Neural cell (in vitro differentiated cells): Measurements from ENCODE around the gene ABHD13. TPM values are rescaled to one million over a fixed set of nuclear protein-coding genes. Genes with fewer than 3 reads are reported as not detected.

ENCODE experiments used
- polyA plus RNA-seq: library from polyadenylated mRNA; depleted of rRNA; stranded (reverse); fragments of >200 nt; gene quantifications from 2 replicates; pipeline ENCODE4 v1.2.3, GENCODE V29; 2014

ABHD13 gene
- polyA plus RNA-seq, 1 donor from 2014 or later = 14.4 TPM

Other genes with a start within 250 kb of the ABHD13 start
- gene LIG4, start 2.9 kb upstream of the ABHD13 start, polyA plus RNA-seq = 28.8 and 32.3 TPM in 2 replicates
- 0.28 and 0.50 TPM in 2 replicates for gene TNFSF13B, start 51.3 kb downstream of the ABHD13 start, polyA plus RNA-seq